Colonic mucosa (tissue), 4 donors: ENCODE data around the gene GFRA3. TPM values are rescaled to one million over a fixed set of nuclear protein-coding genes. Genes with fewer than 3 reads are reported as not detected.

Experiments used
- DNase-seq: peaks from one replicate; pipeline ENCODE4 v3.0.0-alpha.2; 2020
- H3K27ac ChIP-seq: fragments of 200-600 bp; one replicate; pipeline ENCODE4 v1.8.0; 2021
- H3K27me3 ChIP-seq: fragments of 200-600 bp; one replicate; pipeline ENCODE4 v1.8.0; 2021
- H3K36me3 ChIP-seq: fragments of 200-600 bp; one replicate; pipeline ENCODE4 v1.8.0; 2021
- H3K4me1 ChIP-seq: fragments of 200-600 bp; one replicate; pipeline ENCODE4 v1.8.0; 2021; ENCODE audit warnings: mild to moderate bottlenecking
- H3K4me3 ChIP-seq: fragments of 200-600 bp; one replicate; pipeline ENCODE4 v1.8.0; 2021
- H3K9ac ChIP-seq, 2 donors: one replicate each; pipeline ENCODE4 v1.7.0; 2013; ENCODE audit warnings: control low read depth in 2 of 2, low read depth in 2 of 2, low read length in 2 of 2
- H3K9me3 ChIP-seq: fragments of 200-600 bp; one replicate; pipeline ENCODE4 v1.8.0; 2021
- intact Hi-C: fragments of 100-400 bp; cut with DNase I; formaldehyde crosslinking; loops from one replicate; pipeline ENCODE4 v1.14.1; 2022
- total RNA-seq, 2 donors: library from RNA; stranded (reverse); fragmentation: NEBNext Ultra II Directional in 1 of 2; extraction: Animal tissue kit (Norgen Biotek cat#: 25700) in 1 of 2; gene quantifications; one replicate each; pipeline ENCODE4 v1.2.1, GENCODE V29; 2021
- TF ChIP-seq, protein P1 (sequence below): fragments of 200-600 bp; IDR thresholded peaks from one replicate; pipeline ENCODE4 v1.8.0; 2022; ENCODE audit warnings: antibody characterized with exemption, mild to moderate bottlenecking
- donor health status: healthy.
- donor health status: DM: no; HTN: no; CAD: no.
- donor health status: DM: no; HTN: no; CAD: no.

GFRA3 gene
- total RNA-seq, 2 donors from 2014 or later: 0.72 to 1.8 TPM

DNA sequence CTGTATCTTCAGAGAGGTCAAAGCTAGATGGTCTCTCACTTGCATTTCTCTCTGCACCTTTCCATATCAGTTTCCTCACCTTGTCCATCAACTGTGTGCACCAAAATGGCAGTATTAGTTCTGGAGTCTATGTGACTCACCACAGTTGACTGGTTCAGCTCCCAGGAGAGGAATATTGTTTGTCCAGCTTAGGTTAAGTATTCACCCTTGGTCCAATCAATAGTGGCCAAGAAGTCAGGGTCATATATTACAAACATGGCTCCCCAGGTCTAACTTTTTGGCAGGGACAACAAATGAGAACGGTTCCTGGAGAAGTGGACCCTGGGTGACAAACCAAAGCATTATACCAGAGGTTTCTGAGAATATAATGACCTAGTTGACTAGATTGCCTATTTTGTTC, 36.4 kb downstream of the GFRA3 start:
- no peak for DNase-seq
- Histone ChIP-seq H3K27me3 (peaks cover 28% of the 10 kb centered on the region), H3K9me3 (no peaks in the 10 kb centered on the region), H3K36me3 (no peaks in the 10 kb centered on the region), H3K4me3 (no peak overlapping the region), H3K4me1 (no peaks in the 10 kb centered on the region), H3K27ac (no peak overlapping the region), H3K9ac (no peak overlapping the region)
- intact Hi-C loops: no loop called here
- TF ChIP-seq, protein P1, sequence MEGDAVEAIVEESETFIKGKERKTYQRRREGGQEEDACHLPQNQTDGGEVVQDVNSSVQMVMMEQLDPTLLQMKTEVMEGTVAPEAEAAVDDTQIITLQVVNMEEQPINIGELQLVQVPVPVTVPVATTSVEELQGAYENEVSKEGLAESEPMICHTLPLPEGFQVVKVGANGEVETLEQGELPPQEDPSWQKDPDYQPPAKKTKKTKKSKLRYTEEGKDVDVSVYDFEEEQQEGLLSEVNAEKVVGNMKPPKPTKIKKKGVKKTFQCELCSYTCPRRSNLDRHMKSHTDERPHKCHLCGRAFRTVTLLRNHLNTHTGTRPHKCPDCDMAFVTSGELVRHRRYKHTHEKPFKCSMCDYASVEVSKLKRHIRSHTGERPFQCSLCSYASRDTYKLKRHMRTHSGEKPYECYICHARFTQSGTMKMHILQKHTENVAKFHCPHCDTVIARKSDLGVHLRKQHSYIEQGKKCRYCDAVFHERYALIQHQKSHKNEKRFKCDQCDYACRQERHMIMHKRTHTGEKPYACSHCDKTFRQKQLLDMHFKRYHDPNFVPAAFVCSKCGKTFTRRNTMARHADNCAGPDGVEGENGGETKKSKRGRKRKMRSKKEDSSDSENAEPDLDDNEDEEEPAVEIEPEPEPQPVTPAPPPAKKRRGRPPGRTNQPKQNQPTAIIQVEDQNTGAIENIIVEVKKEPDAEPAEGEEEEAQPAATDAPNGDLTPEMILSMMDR: no peak

DNA sequence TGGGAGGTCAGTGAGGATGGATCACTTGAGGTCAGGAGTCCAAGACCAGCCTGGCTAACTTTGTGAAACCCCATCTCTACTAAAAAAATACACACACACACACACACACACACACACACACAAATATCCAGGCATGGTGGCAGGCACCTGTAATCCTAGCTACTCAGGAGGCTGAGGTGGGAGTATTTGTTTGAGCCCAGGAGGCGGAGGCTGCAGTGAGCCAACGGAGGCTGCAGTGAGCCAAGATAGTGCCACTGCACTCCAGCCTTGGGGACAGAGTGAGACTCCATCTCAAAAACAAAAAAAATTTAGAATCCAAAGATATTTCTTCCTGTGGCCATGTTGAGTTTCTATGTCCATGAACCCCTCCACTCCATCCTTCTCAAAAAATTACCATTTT, 39.8 kb downstream of the GFRA3 start:
- intact Hi-C loops: no loop called here
- no peaks in the 10 kb centered on the region for H3K9me3 ChIP-seq
- H3K4me1 ChIP-seq: no peaks in the 10 kb centered on the region
- TF ChIP-seq, protein P1: no peak
- no peaks in the 10 kb centered on the region for H3K36me3 ChIP-seq
- no peak overlapping the region for H3K4me3 ChIP-seq
- H3K27me3 ChIP-seq: peaks cover 1% of the 10 kb centered on the region
- DNase-seq: no peak
- no peak overlapping the region for H3K9ac ChIP-seq
- H3K27ac ChIP-seq: no peak overlapping the region

DNA sequence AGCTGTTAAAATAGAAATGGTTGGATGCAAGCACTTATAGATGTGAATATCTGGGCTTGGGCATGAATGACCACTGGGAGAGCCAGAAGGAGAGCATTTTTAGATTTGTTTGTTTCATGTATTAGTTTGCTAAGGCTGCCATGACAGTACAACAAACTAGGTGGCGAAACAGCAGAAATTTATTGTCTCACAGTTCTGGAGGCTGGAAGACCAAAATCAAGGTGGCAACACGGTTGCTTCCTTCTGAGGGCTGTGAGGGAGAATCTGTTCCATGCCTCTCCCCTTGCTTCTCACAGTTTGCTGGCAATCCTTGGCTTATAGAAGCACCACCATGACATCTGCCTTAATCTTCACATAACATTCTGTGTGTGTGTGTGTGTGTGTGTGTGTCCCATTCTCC, 41.1 kb downstream of the GFRA3 start:
- H3K27ac ChIP-seq: no peak overlapping the region
- no peaks in the 10 kb centered on the region for H3K9me3 ChIP-seq
- H3K4me1 ChIP-seq: no peaks in the 10 kb centered on the region
- H3K36me3 ChIP-seq: no peaks in the 10 kb centered on the region
- intact Hi-C loops: no loop called here
- H3K9ac ChIP-seq: no peak overlapping the region
- H3K27me3 ChIP-seq: no peaks in the 10 kb centered on the region
- no peak overlapping the region for H3K4me3 ChIP-seq
- TF ChIP-seq, protein P1: no peak
- no peak for DNase-seq

DNA sequence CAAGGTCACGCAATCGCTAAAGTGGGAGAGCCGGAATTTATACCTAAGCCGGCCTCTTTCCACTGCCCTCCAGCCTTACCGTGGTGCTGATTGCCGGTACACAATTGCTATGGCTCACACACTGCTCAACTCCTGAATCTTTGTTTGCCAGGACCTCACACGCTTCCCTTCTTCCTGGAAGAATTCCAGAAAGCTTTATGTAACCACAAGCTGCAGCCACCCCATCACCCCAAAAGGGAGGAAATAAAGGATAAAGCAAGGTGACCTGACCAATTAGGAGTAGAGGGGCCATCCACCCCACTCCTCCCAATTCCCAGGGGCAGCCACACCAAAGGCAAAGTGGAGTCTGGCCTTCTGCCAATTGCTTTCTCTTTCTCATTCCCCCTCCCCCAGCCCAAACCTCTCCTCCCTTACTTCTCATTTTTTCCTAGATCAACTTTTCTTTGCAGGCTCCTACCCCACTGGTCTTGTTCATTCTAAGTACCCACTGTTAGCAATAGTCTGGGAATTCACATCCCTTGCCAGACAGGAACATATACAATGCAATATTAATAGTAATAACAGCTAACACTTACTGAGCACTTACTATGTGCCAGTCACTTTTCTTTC, 43.3 kb downstream of the GFRA3 start:
- H3K9ac ChIP-seq: no peak overlapping the region
- H3K9me3 ChIP-seq: no peaks in the 10 kb centered on the region
- intact Hi-C loops: no loop called here
- H3K4me3 ChIP-seq: no peak overlapping the region
- H3K4me1 ChIP-seq: no peaks in the 10 kb centered on the region
- no peak overlapping the region for H3K27ac ChIP-seq
- TF ChIP-seq, protein P1: no peak
- DNase-seq: no peak
- H3K36me3 ChIP-seq: no peaks in the 10 kb centered on the region
- H3K27me3 ChIP-seq: no peaks in the 10 kb centered on the region

DNA sequence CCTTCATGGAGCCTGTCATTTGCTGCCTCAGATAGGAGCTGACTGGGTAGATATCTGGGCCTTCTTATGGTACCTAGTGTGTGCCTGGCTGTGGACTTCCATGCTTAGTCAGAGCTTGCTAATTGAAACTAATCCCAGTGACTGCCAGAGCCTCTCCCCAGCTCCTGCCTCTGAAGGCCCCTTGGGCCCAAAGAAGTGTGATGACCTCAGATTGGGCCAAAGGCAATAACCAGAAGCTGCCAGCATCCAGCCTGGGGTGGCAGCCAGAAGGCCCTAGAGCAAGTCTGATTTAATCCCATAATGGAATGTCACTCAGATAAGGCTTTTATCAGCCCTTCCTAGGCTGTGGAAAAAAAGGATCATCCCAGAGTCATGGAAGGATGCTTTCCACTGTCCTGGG, 44.2 kb downstream of the GFRA3 start:
- no peak overlapping the region for H3K4me3 ChIP-seq
- DNase-seq: no peak
- intact Hi-C loops: no loop called here
- H3K4me1 ChIP-seq: no peaks in the 10 kb centered on the region
- TF ChIP-seq, protein P1: no peak
- H3K36me3 ChIP-seq: no peaks in the 10 kb centered on the region
- no peaks in the 10 kb centered on the region for H3K27me3 ChIP-seq
- H3K9ac ChIP-seq: no peak overlapping the region
- no peak overlapping the region for H3K27ac ChIP-seq
- H3K9me3 ChIP-seq: no peaks in the 10 kb centered on the region
